Astrocyte of the cerebellum (primary cell): ENCODE data around the gene WWOX.

Experiments
- DNase-seq: peaks from one replicate; pipeline ENCODE4 v3.0.0-alpha.2; 2011; ENCODE audit warnings: low read depth
- H3K4me3 ChIP-seq: 2 replicates; pipeline ENCODE4 v1.5.1; 2011; ENCODE audit warnings: mild to moderate bottlenecking, low read depth, low read length, moderate library complexity
- in situ Hi-C: cut with HindIII; loops from 2 replicates; pipeline ENCODE4 v1.10.0; 2017; ENCODE audit warnings: low sequenced_read_pairs
- TF ChIP-seq, protein P1 (sequence below): IDR thresholded peaks from 2 replicates; pipeline ENCODE4 v1.5.1; 2012; ENCODE audit warnings: low read length, low read depth, moderate library complexity, mild to moderate bottlenecking; ENCODE audit errors: missing control alignments

Gene WWOX

DNA sequence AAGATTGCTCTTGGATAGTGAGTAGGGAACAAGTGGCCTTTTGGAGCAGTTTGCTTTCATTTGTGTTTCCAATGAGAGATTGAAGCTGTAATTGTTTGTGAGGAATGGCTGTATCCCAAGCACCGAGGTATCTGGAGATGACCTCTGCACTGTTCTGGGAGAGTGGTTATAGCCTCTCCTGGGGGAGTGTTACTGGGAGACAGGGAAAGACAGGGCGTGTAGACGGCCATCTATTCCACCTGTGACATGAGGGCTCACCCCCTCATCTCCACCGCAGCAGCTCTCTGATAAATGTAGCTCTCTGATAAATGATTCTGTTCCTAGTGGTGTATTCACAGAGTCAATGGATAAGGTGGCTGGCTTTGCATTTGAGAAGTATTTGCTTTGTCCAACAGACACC is 1107.4 kb downstream of the WWOX start:
- in situ Hi-C loops: no loop called here
- DNase-seq: no peak
- TF ChIP-seq, protein P1, sequence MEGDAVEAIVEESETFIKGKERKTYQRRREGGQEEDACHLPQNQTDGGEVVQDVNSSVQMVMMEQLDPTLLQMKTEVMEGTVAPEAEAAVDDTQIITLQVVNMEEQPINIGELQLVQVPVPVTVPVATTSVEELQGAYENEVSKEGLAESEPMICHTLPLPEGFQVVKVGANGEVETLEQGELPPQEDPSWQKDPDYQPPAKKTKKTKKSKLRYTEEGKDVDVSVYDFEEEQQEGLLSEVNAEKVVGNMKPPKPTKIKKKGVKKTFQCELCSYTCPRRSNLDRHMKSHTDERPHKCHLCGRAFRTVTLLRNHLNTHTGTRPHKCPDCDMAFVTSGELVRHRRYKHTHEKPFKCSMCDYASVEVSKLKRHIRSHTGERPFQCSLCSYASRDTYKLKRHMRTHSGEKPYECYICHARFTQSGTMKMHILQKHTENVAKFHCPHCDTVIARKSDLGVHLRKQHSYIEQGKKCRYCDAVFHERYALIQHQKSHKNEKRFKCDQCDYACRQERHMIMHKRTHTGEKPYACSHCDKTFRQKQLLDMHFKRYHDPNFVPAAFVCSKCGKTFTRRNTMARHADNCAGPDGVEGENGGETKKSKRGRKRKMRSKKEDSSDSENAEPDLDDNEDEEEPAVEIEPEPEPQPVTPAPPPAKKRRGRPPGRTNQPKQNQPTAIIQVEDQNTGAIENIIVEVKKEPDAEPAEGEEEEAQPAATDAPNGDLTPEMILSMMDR: no peak
- H3K4me3 ChIP-seq: no peak overlapping the region

DNA sequence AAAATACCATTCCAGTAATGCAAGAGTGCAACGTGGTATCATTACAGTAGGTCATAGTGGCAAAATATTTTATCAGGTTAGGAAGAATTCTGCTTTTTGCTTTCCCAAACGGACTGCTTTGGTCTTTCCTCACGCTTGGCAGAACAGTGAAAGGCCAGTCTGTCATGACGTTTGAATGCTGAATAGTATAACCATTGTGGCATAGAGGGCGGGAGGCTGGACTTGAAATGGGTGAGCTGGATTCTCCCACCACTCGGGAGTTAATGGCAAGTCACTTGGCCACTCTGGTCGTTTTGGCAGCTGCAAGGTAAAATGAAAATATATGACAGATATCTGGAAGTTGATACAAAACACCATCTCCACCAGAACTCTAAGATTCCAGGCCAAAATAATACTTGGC is 1109.9 kb downstream of the WWOX start:
- DNase-seq: no peak
- H3K4me3 ChIP-seq: no peak overlapping the region
- TF ChIP-seq, protein P1: no peak
- in situ Hi-C loops: no loop called here

DNA sequence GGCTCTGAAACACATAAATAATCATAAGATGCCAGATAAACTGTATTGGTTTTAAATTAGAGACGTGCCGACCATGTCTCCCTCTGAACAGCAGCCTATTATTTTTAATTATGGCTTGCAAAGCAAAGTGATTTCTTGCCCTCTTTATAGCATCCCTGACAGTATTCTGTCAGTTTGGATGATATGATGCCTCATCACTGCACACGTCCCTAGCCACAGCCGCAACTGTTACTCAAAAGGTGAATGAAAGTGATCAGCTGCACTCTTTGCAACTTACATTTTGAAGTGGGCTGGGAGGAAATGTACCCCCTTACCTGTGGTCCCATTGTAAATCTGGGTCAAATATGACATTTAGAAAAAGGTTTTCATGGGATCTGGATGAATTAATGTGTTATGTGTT is 1111.2 kb downstream of the WWOX start:
- no peak for DNase-seq
- in situ Hi-C loops: no loop called here
- TF ChIP-seq, protein P1: no peak
- no peak overlapping the region for H3K4me3 ChIP-seq

DNA sequence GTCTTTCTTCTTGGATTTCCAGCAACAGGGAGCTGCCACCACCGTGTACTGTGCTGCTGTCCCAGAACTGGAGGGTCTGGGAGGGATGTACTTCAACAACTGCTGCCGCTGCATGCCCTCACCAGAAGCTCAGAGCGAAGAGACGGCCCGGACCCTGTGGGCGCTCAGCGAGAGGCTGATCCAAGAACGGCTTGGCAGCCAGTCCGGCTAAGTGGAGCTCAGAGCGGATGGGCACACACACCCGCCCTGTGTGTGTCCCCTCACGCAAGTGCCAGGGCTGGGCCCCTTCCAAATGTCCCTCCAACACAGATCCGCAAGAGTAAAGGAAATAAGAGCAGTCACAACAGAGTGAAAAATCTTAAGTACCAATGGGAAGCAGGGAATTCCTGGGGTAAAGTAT is 1112.1 kb downstream of the WWOX start:
- DNase-seq: no peak
- in situ Hi-C loops: no loop called here
- no peak overlapping the region for H3K4me3 ChIP-seq
- TF ChIP-seq, protein P1: no peak

DNA sequence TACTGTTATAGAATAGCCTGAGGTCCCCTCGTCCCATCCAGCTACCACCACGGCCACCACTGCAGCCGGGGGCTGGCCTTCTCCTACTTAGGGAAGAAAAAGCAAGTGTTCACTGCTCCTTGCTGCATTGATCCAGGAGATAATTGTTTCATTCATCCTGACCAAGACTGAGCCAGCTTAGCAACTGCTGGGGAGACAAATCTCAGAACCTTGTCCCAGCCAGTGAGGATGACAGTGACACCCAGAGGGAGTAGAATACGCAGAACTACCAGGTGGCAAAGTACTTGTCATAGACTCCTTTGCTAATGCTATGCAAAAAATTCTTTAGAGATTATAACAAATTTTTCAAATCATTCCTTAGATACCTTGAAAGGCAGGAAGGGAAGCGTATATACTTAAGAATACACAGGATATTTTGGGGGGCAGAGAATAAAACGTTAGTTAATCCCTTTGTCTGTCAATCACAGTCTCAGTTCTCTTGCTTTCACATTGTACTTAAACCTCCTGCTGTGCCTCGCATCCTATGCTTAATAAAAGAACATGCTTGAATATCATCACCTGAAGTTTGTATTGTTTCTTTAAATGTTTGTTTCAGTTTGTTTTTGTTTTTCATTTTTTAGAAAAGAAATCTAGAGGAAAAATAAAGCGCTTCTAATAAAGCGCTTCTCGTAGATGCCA is 1112.8 kb downstream of the WWOX start:
- H3K4me3 ChIP-seq: no peak overlapping the region
- no peak for DNase-seq
- in situ Hi-C loops: no loop called here
- TF ChIP-seq, protein P1: no peak

DNA sequence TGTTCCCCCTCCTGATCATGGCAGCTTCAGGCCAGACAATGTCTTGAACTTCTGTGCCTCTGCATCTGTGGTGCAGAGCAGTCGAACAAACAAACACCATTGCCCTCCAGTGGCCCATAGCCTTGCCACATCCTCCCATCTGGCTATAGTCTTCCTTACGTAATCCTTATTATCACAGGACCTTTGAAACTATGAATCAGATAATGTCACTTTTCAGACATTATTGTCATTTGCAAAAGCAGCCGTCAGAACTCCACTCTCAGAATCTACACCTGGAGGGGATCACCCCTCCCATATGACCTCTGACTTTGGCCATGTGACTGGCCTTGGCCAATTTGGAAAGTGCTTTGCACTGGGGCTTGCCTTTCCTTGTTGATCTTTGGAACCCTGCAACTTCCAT is 1113.8 kb downstream of the WWOX start:
- TF ChIP-seq, protein P1: no peak
- no peak for DNase-seq
- in situ Hi-C loops: no loop called here
- no peak overlapping the region for H3K4me3 ChIP-seq
